ACC112 (cell line): ENCODE data around the gene MYO7A.

Source experiments
- H2AFZ ChIP-seq: fragments of 200-600 bp; sonication (generic); one replicate; pipeline ENCODE4 v1.6.0; 2017; ENCODE audit warnings: antibody characterized with exemption, low read length; ENCODE audit not compliant: unreplicated experiment
- H3K27ac ChIP-seq: fragments of 200-600 bp; sonication (generic); 2 replicates; pipeline ENCODE4 v1.5.1; 2014; ENCODE audit warnings: low read depth, mild to moderate bottlenecking, antibody characterized with exemption, low read length, moderate library complexity
- H3K27me3 ChIP-seq: fragments of 200-600 bp; sonication (generic); 2 replicates; pipeline ENCODE4 v1.6.1; 2014; ENCODE audit warnings: mild to moderate bottlenecking, antibody characterized with exemption, low read length, moderate library complexity, mixed read lengths; ENCODE audit not compliant: insufficient read depth
- H3K36me3 ChIP-seq: fragments of 200-600 bp; sonication (generic); 2 replicates; pipeline ENCODE4 v1.6.1; 2016; ENCODE audit warnings: mild to moderate bottlenecking, antibody characterized with exemption, low read length, moderate library complexity, mixed read lengths; ENCODE audit not compliant: insufficient read depth
- H3K4me1 ChIP-seq: fragments of 200-600 bp; sonication (generic); one replicate; pipeline ENCODE4 v1.6.1; 2016; ENCODE audit warnings: low read length, mixed read lengths; ENCODE audit not compliant: insufficient read depth, unreplicated experiment, control insufficient read depth
- H3K4me3 ChIP-seq: fragments of 200-600 bp; sonication (generic); 2 replicates; pipeline ENCODE4 v1.5.1; 2014; ENCODE audit warnings: mild to moderate bottlenecking, low read depth, low read length
- H3K79me2 ChIP-seq: fragments of 200-600 bp; sonication (generic); one replicate; pipeline ENCODE4 v1.6.0; 2016; ENCODE audit warnings: low read length; ENCODE audit not compliant: control insufficient read depth, unreplicated experiment, insufficient read depth

The MYO7A gene

DNA sequence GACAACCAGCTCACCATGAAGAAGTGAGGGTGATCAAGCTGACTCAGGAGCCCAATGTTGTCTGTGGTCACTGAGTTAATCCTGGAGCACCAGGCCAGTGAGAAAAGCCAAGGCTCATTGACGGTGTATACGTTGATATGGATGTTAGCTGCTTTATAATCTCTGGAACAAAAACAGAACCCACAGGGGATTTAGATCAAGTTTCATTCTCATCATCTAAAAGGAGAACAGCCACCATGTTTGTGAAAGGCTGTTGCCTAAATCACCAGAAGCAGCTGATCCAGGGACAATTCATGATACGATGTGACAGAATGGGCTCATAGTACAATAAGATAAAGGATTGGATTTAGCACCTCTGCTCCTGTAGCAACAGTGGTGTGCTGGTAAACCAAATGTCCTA lies 105.0 kb downstream of the MYO7A start:
- Histone ChIP-seq H2AFZ (no peak overlapping the region), H3K79me2 (no peaks in the 10 kb centered on the region)

DNA sequence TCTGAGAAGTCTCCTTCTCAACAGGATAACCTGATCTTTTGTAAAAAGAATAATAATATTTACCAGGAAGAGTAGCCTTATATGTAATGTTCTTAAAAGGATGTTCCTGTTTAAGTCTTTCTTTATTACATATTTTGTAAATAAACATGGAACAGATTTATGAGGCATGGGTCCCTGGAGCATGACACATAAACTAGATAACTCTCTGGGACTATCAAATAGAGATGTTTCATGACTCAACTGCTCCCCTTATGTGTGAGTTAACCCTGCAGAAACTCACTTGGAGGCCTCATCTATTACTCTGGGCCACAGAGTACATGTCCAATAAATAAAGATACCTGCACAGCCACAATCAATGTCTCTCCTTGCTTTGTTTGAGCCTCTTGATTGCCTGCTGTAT lies 108.9 kb downstream of the MYO7A start:
- H3K4me3 ChIP-seq, result no peak overlapping the region
- no peaks in the 10 kb centered on the region for H3K27me3 ChIP-seq
- no peaks in the 10 kb centered on the region for H3K79me2 ChIP-seq
- no peaks in the 10 kb centered on the region for H3K36me3 ChIP-seq
- no peak overlapping the region for H3K27ac ChIP-seq
- no peaks in the 10 kb centered on the region for H3K4me1 ChIP-seq
- H2AFZ ChIP-seq, result no peak overlapping the region

More for the DNA sequence above, 105.0 kb downstream of the MYO7A start:
- no peaks in the 10 kb centered on the region for H3K36me3 ChIP-seq
- H3K27ac ChIP-seq, result no peak overlapping the region
- no peak overlapping the region for H3K4me3 ChIP-seq
- H3K4me1 ChIP-seq, result no peaks in the 10 kb centered on the region
- no peaks in the 10 kb centered on the region for H3K27me3 ChIP-seq

DNA sequence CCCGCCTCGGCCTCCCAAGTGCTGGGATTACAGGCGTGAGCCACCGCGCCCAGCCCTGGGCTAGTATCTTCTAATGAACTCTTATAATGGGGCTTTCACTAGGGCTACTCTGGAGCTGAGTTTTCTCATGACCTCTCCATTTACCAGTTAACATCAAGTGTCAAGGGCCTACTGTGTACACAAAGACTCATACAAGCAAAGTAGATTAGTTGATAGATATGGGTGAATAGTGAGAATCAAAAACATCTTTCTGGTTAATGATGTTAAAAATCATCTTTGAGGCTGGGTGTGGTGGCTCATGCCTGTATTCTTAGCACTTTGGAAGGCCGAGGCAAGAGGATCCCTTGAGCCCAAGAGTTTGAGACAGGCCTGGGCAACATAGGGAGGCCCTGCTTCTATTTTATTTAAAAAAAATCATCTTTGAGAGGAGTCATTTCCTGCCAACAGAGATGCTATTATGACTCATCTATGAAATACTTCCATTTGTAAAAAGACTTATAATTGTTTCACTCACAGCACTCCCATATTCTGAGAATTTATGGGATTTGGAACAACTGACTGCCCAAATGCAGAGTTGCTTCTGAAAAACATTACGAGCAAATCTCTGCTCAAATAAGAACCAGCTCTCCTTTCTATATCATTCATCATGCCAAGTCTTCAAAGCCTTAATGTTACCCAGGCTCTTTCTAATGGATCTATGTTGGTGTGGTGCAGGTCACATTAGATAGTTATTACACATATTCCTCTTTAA lies 116.4 kb downstream of the MYO7A start:
- Histone ChIP-seq H2AFZ (peak overlapping the region; percentile 91), H3K79me2 (no peaks in the 10 kb centered on the region), H3K27me3 (no peaks in the 10 kb centered on the region), H3K4me1 (peaks cover 14% of the 10 kb centered on the region), H3K4me3 (no peak overlapping the region), H3K27ac (peak overlapping the region; percentile 83), H3K36me3 (no peaks in the 10 kb centered on the region)

DNA sequence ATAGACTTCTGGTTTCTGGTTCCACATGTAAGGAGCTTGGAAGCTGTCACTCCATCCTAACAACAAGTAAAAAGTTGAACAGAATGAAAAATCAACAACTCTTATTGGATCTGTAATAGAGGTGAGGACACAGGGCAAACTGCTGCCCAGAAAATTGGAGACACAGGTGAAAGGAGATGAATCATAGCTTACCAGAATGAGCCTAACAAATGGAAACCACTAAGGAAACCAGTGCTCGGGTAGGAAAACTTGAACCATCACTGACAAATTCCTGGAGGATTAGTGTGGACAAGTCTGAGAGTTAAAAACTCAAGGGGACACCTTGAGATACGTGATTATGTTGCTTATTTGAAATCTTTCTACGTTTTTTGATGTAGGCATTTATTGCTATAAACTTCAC lies 121.4 kb downstream of the MYO7A start:
- Histone ChIP-seq H3K4me3 (no peak overlapping the region), H3K79me2 (no peaks in the 10 kb centered on the region), H3K27ac (no peak overlapping the region), H3K4me1 (peaks cover 20% of the 10 kb centered on the region), H3K27me3 (no peaks in the 10 kb centered on the region), H2AFZ (no peak overlapping the region), H3K36me3 (no peaks in the 10 kb centered on the region)

DNA sequence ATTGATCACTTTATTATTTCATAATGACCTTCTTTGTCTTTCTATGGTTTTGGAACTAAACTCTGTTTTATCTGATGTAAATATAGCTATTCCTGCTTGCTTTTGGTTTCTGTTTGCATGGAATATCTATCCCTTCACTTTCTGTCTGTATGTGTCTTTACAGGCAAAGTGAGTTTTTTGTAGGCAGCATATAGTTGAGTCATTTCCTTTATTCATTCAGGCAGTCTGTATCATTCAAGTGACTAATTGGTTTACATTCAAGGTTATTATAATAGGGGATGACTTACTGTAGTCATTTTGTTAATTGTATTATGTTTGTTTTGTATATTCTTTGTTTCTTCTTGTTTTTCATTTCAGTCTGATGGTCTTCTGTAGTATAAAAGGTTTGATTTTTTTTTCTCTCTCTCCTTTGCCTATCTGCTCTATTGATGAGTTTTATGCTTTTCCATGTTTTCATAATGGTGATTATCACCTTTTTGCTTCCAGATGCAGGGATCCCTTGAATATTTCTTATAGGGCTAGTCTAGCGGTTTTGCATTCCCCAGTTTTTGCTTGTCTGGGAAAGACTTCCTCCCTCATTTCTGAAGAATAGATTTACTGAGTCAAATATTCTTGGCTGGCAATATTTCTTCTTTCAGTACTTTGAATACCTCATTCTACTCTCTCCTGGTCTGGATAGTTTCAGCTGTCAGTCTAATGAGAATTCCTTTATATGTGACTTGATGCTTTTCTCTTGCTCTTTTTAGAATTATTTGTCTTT lies 123.0 kb downstream of the MYO7A start:
- Histone ChIP-seq H3K4me3 (no peak overlapping the region; the same call in 1 of the 2 replicates), H3K27me3 (no peaks in the 10 kb centered on the region), H2AFZ (peak overlapping the region; percentile 7), H3K4me1 (peaks cover 11% of the 10 kb centered on the region), H3K79me2 (no peaks in the 10 kb centered on the region), H3K27ac (peak overlapping the region; percentile 55), H3K36me3 (no peaks in the 10 kb centered on the region)

DNA sequence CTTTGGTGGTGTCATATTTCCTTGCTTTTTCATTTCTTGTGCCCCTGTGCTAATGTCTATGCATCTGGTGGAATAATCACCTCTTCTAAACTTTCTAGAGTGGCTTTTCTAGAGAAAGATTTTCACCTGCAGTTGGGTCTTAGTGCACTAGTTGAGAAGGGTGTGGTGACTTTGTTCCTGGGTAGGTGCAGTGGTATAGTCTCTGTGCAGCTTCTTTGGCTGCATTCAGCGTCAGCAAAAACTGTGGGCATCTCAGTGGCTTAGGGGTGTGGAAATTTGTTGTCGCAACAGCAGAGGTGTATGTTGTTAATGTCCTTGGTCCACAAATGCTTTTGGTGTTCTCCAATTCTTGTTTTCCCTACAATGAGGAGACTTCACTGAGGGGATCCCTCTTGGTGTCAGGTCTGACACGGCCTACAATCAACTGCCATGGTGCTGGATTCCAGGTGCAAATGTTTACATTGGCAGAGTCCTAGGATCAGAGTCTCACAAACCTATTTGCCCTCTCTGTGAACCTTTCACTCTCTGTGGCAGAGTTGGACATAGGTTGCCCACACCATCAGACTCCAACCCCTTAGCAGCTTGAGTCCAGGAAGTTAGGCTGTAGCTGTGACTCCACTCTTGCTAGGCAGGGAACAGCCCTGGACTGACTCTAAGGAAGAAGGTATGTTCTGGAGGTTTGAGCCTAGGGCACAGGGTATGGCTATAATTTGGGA lies 124.7 kb downstream of the MYO7A start:
- Histone ChIP-seq H3K4me1 (peaks cover 11% of the 10 kb centered on the region), H3K36me3 (no peaks in the 10 kb centered on the region), H2AFZ (no peak overlapping the region), H3K27ac (no peak overlapping the region), H3K4me3 (no peak overlapping the region), H3K79me2 (no peaks in the 10 kb centered on the region), H3K27me3 (no peaks in the 10 kb centered on the region)

DNA sequence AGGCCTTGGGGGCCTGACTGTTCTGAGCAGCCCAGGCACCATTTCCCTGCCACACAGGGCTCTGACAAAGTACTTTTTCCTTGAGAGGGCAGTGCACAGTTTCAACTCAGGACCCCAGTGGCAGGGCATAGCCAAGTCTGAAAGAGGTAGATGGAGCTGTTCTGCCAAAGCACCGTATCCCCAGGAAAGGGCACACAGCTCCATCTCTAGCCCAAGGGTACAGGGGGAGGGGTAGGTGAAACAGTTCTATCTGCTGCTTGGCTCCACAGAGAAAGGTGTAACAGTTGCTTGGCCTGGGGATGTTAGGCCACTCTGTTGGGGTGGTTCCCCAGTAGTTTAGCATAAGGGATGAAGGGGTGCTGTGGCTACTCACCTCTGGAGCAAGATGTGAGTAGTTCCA lies 125.6 kb downstream of the MYO7A start:
- no peaks in the 10 kb centered on the region for H3K27me3 ChIP-seq
- no peak overlapping the region for H3K4me3 ChIP-seq
- peaks cover 11% of the 10 kb centered on the region for H3K4me1 ChIP-seq
- no peak overlapping the region for H3K27ac ChIP-seq
- no peaks in the 10 kb centered on the region for H3K79me2 ChIP-seq
- no peaks in the 10 kb centered on the region for H3K36me3 ChIP-seq
- H2AFZ ChIP-seq, result no peak overlapping the region

DNA sequence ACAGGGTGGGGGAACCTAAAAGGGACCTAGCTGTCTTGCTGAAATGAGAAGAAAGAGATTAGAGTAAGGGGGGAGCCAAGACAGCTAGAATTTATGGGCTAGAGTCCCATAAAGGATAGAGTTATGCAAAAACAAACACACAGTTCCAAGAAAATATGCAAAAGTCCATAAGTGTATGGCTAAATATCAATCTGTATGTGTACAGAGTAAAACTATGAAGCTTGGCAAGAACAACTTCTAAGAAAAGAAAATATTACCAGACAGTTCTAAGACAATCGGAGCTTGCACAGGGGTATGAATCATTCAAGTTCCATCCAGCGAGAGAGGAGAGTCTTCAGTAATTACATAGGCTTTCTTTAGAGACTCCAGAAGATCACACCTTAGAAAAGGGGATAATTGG lies 131.6 kb downstream of the MYO7A start:
- H3K36me3 ChIP-seq, result no peaks in the 10 kb centered on the region
- H3K79me2 ChIP-seq, result no peaks in the 10 kb centered on the region
- H3K27me3 ChIP-seq, result no peaks in the 10 kb centered on the region
- no peak overlapping the region for H2AFZ ChIP-seq
- no peak overlapping the region for H3K4me3 ChIP-seq
- no peak overlapping the region for H3K27ac ChIP-seq
- peaks cover 8% of the 10 kb centered on the region for H3K4me1 ChIP-seq

DNA sequence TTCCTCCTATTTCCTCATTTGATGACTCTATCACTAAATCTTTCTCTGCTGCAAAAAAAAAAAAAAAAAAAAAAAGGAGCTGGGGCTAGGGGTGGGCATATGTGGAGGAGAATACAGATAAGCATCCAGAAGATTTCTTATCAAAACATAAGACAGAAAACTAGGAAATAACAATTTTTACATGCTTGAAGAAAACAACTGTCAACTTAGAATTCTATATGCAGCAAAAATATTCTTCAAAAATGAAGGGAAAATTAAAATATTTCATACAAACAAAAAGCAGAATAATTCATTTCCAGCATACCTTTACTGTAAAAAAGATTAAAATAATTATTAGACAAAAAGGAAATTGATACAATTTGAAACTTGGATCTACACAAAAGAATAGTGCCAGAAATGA lies 134.8 kb downstream of the MYO7A start:
- no peak overlapping the region for H3K27ac ChIP-seq
- no peaks in the 10 kb centered on the region for H3K36me3 ChIP-seq
- peaks cover 21% of the 10 kb centered on the region for H3K4me1 ChIP-seq
- no peak overlapping the region for H2AFZ ChIP-seq
- no peak overlapping the region for H3K4me3 ChIP-seq
- H3K27me3 ChIP-seq, result no peaks in the 10 kb centered on the region
- H3K79me2 ChIP-seq, result no peaks in the 10 kb centered on the region
